HG03135 (cell line): Measurements from ENCODE around the gene CALHM3.
A peak's percentile ranks its signal among the peaks of the same experiment; 100 is the strongest.
"Not testable (repeated sequence)": the region's sequence is repeated elsewhere in the genome, so short reads cannot be mapped to it uniquely, and the experiment has no call there.

Source experiments
- ATAC-seq: cut with Tn5 transposase; IDR thresholded peaks from one replicate; pipeline ENCODE4 v1.9.1; 2021; ENCODE audit warnings: mild to moderate bottlenecking, moderate library complexity; ENCODE audit not compliant: unreplicated experiment

The CALHM3 gene

DNA sequence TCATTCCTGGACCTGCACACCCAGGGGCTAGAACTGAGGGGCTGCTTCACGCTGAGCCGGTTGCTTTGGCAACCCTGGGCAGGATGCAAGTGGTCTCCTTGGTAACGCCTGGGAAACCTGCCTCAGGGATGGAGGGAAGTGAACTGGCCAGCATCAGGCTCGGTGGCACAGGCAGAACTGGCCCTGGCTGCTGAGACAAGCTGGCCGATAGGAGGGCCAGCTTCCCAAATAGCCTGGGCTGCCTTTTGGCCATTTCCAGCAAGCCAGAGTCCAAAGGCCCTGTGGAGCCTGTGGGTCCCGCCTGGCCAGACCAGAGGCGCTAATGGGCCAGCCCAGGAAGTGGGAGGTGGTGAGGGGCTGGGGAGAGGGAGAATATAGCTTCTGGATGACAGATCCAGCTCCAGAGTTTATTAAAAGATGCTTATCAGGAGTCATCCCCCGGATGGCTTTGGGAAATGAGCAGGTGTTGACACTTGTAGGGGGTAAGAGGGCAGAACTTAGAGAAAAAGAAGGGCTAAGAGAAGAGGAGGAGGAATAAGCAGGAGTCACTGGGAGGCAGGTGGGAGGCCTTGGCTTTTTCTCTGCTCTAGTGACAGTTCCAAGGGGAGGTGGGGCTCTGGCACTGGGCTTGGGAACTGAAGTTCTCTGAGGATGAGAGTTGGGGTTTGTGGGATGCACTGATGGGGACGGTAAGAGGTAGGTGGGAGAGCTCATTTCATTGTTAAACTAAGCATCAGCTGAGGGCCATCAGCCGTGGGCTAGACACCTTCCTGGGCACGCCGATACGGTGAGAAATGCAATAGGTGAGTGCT lies 24.0 kb upstream of the CALHM3 start:
- ATAC-seq, result no peak

DNA sequence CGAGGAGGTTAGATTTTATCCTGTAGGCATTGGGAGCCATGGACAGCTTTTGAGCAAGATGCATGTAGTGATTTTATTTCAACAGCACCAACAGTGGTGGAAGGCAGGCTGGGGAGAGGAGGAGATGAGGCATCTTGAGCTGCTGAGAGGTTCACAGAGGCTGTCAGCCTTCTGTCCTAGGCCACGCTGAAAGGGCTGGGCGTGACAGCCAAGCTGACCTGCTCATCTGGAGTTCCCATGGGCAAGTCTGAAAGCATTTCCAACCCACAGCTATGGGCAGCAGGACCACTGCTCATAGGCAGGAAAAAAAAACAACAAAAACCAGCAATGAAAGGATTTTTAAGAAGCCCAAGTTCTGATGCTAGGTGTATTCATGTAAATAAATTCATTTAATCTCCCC lies 22.1 kb upstream of the CALHM3 start:
- no peak for ATAC-seq

DNA sequence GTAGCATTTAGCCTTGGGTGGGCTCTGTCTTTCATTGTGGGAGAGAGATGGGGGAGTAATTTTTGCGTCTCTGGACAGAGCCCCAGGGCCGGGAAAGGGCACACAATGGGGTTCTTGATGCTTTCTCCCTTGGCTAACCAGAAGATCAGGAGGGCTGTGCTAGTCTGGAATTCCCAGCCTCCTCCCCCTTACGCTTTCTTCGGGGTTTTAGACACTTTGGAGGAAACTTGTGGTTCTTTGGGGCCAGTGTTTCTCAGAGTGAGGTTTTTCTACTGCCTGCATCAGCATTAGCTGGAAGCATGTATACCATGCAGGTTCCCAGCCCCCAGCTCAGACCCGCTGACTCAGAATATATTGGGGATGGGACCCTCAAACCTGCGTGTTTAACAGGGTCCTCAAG lies 21.4 kb upstream of the CALHM3 start:
- ATAC-seq, result no peak

DNA sequence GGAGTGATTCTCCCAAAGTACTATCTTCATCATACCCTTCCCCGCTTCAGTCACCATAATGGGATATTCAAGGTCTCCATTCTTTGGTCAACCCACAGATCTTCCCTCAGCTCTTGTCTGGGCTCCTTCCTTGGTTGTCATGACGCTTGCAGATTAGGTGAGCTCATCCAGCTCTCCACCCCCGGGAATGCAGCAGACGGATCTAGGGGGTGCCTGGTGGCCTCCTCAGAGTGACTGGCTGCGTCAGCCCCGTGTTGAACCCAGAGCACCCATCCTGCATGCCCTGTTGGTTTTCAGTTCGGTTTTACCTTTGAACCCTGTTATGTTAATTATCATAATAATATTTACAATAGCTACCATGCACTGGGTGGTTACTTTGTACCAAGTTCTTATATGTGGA lies 20.8 kb upstream of the CALHM3 start:
- ATAC-seq, result no peak

DNA sequence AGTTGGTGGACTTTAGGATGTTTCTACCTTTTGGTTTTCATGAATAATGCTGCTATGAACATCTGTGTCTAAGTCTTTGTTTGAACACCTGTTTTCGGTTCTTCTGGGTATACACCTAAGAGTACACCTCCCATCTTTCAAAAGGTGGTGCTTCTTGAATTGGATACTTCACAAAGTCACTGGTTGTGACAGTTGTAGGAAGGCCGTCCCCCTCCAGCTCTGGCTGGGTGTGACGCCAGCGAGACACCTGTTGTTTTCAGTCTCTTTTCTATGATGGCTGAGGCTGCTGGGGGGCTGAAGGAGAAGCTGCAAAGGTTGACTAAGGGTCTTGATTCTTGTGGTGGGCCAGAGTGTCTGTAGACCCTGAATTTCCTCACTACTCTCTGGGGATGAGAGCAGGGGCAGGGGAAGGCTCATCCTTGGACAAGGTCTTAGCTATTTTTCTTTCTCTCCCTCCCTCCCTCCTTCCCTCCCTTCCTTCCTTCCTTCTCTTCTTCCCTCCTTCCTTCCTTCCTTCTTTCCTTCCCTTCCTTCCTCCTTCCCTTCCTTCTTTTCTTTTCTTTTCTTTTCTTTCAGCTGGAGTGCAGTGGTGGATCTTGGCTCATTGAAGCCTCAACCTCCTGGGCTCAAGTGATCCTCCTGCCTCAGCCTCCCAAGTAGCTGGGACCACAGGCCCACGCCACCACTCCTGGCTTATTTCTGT lies 20.0 kb upstream of the CALHM3 start:
- no peak for ATAC-seq

DNA sequence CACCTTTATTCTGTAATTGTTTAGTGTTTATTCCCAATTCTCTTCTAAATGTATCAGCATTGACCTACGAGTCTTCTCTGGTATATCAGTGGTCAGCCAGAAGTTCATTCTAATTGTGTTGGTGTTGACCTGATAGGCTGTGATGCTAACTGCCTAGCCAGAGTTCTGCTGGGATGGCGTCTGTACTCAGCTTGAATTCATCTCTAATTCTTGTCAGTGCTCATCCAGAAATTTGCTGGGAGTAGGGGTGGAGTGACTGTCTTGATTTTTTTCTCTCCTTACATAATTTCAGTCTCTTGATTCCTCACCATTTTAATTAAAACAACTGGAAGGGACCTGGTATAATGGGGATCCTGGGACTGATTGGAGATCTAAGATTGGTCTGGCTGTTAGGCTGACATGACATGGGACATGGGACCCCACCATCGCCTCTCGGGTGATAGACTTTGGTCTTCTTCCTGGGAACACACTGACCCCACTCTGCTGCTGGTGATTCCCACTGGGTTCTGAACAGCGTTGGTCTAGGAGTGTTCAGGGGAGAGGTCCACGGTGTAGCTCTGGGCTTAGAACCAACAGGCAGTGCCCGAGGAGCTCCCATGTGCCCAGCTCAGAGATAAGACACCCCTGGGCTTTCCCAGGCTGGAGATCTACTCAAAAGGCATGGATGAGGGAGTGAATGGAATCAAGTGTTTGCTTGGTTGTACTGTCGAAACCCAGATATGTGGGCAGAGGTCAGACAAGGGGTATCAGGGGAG lies 18.3 kb upstream of the CALHM3 start:
- no peak for ATAC-seq

DNA sequence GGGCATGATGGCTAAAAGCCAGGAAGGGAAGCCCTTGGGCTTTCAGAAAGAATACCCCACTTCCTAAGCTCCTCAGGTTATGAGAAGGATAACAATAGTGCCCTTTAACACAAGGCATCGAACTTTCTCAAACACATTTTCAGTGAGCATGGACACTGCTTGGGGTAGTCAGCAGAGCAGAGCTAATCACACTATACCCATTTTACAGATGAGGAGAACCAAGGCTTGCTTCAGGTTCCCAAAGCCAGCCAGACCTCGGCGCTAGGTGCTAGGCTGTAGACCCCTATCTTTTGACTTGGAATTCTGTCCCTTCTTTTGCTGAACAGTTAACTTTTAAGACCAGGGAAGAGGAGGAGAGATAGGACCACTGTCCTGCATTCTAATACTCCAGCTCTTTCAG lies 16.3 kb upstream of the CALHM3 start:
- no peak for ATAC-seq

DNA sequence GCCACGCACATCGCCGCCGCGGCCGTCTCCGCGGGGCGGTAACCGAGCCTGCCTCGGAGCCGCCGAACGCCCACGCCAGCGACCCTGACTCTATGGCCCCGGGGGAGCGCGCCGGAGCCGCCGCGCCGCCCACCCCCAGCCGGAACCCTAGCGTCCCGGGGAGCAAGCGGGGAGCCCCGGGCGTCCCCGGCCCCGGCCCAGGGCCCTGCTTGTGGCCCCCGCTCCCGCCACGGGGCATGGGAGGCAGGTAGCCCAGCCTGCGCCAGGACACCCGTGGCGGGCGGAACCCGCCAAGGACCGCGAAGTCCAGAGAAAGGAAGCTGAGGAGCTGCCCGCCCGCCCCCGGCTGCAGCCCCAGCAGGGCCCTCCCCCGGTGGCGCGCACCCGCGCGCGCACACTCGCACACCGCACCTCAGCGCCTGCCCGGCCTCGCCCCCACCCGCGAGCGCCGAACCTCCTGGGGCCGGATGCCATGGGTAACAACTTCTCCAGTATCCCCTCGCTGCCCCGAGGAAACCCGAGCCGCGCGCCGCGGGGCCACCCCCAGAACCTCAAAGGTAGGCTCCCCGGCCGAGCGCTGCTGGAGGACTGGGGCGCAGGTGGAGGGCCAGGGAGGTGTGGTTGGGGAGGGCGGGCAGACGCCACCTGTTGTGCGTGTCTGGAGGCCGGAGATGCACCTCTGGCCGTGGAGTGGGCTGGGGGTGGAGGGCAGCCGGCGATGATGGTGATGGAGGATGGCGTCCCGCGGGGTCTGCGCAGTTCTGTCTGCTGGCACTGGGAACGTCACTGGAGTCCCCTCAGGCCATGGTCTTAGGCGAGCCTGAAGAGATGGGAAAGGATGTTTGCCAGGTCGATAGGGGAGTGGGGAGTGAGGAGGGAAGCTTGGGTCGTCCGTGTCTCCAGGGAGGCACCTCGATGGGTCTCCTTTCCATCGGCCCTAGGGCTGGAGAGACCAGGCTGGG lies 15.2 kb upstream of the CALHM3 start:
- no peak for ATAC-seq

DNA sequence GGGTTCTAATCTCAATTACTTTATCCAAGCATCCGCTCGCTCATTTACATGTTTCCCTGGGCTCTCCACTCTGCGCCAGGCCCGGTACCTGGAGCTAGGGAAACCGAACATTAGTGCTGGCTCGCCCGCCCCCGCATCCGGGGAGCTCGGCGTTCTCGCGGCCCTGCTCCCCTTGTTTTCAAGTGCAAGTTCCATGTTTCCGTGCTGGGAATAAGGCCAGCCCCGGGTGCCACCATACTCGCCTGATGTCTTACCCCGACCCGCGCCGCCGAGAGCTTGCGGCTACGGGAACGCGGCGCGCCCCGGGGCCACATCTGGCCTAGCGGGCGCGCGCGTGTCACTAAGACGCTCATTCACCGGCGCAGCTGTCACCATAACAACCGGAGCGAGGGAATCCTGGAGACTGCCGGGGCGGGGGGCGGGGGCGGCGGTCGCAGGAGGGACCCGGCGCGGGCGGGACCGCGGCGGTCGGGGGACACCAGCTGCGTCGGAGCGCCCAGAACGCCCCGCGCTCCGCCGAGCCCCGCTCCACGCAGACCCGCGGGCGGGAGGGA lies 14.4 kb upstream of the CALHM3 start, which contains the start of gene NEURL1:
TSS of gene NEURL1 (plus strand) at position 344 of the 554 bp plus-strand sequence. CDS start 683 bp downstream, outside the sequence.
- no peak for ATAC-seq

DNA sequence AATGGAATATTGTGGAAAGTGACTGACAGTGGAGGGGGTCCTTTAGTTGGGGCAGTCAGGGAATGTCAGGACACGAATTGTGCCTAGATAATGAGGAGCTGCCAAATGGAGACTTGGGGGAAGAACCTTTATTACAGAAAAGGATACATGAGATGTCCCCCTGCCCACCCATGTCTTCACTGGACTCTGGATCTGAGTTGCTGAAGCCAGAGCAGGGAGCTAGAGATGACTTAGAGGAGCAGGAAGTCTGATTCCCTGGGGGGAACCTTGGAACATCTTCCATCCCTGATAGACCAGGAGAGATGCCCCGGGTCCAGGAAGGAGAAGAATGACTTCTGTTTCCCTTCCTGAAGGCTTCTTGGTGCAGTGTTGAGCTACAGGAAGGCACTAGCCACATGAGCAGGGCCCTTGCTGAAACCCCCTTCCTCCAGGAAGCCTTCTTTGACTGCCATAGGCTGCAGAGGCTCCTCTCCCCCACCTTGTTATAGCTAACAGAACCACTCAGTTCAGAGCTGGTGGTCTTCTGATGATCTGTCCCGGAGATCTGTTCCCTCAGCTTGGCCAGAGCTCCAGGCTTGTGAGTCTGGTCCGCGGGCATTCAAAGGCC lies 13.7 kb upstream of the CALHM3 start:
- no peak for ATAC-seq

DNA sequence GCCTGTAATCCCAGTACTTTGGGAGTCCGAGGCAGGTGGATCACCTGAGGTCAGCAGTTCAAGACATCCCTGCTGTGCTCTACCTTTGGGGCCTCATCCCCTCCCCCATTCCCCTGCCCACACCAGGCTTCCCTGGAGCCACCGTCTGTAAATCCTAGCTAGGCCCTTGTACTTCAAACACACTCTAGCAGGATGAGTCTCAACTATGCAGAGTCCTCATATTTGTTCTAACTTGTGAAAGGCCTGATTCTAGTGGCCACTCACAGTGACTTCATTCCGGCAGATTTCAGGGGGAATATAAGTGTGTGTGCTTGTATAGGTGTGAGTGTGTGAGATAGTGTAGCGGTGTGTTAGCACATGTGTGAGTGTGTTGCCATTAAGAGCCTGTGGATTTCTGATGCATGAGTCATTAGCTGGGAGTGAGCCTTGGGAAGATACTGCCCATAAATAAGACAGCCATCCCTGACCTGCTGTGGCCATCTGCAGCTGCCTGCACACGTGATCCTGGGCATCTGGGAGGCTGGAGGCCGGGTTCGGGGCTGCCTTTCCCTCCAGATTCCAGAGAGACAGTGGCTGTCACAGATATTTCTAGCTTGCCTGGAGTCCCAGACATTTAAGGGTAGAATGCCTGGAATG lies 12.8 kb upstream of the CALHM3 start:
- no peak for ATAC-seq

DNA sequence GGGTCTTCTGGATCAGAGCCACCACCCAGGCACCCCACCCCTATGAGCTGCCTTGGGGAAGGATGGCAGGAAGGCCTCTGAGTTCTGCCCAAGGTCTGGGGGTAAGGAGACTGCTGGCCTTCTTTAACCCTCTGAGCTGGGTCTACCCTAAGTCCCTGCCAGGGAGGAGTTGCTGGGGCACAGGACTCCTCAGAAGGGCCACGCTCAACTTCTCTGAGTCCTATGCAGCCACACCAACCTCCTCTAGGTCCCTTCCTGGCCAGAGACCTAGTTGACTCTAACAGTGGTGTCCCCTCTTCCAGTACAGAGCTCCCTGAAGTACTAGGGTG lies 11.9 kb upstream of the CALHM3 start:
- peak; percentile 21 for ATAC-seq

DNA sequence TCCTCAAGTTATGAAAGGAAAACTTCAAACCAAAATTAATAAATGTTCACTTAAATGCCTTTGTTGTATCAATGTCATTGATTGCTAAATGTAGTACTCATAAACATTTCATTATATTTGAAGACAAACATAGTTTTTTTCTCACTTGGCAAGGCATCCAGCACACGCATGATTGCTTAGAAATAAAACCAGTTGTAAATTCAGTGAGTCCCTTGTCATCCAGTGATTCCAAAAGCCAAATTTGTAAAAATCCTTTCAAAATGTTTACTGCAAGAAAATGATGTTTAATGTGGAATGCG lies 8.3 kb upstream of the CALHM3 start:
- ATAC-seq, result no peak

DNA sequence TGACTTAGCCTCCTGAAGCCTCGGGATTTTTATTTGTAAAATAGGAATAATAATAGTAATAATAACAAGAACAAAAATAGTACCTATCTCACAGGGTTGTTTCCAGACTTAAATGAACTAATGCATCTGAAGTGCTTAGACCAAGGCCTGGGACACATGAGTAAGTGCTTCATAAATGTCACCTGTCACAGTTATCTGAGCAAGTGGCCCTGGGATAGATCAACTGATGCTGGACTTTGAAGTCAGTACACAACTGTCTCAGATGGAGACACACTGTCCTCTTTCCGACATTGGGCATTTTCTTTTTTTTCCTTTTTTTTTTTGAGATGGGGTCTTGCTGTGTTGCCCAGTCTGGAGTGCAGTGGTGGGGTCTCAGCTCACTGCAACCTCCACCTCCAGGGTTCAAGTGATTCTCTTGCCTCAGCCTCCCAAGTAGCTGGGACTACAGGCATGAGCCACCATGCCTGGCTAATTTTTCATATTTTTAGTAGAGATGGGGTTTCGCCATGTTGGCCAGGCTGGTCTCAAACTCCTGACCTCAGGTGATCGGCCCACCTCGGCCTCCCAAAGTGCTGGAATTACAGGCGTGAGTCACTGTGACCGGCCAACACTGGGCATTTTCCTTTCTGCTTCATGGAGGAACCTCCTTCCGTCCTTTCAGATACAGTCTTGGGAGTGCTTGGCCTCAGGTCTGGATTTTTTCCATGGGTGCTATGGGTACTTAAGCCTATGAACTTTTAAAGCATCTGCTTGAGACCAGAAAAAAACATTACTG lies 7.8 kb upstream of the CALHM3 start:
- ATAC-seq, result not testable (repeated sequence)

DNA sequence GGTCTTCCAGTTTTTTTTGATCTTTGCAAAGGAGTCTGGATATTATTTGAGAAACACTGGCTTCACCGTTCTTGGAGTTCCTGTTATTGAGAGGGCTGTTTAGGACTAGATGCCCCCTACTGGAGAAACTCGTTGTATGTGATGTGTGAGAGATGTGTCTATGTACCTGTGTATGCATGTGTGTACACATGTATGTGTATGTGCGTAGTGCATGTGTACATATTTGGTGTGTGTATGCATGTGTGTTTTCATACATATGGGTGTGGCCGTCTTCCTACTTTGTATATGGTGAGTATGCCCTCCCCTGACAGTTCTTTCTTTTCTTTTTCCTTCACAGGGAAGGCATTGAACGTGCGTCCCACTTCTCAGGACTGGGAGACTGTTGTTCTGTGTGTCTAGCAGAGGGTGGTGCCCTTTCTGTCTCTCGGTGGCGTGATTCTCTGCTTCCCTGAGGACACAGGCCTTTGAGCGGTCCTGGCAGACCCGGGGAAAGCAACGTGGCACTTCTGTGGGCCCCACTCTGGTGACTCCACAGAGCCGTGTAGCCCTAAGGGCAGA lies 3.0 kb upstream of the CALHM3 start:
- ATAC-seq, result no peak

DNA sequence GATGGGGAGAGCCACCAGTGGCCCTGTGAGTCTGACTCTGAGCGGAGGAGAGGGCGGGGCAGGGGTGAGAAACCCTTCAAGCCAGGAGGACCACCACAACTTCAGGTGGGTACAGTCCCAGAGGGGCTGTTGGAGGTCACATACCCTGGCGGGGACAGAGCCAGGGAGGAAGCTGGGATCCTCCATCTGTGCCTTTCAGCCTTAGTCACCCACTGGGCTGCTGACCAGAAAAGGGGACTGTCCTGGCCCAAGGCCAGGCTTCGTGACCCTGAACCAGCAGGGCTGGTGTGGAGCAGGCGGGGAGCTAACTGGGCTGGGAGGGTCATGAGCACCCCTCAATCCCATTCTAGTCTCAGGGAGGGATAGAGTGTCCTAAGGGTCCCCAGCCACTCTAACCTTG lies 1.5 kb upstream of the CALHM3 start:
- ATAC-seq, result no peak

DNA sequence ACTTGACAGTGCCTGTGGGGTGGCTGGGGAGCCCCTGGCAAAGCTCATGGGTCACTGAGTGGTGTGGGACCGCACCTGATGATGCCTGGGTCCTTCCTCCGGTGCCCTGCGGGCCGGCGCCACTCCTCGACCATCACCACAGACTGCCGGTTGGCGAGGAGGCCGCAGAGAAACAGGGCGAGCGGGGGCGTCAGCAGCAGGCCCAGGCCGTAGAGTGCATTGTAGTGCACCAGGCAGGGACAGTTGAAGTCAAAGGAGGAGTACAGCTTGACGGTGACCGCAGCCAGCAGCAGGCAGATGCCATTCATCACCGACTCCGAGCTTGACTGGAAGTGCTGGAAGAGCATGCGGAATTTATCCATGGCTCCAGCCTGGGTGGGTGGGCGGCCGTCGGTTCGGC lies 369 bp downstream of the CALHM3 start:
- ATAC-seq, result no peak

DNA sequence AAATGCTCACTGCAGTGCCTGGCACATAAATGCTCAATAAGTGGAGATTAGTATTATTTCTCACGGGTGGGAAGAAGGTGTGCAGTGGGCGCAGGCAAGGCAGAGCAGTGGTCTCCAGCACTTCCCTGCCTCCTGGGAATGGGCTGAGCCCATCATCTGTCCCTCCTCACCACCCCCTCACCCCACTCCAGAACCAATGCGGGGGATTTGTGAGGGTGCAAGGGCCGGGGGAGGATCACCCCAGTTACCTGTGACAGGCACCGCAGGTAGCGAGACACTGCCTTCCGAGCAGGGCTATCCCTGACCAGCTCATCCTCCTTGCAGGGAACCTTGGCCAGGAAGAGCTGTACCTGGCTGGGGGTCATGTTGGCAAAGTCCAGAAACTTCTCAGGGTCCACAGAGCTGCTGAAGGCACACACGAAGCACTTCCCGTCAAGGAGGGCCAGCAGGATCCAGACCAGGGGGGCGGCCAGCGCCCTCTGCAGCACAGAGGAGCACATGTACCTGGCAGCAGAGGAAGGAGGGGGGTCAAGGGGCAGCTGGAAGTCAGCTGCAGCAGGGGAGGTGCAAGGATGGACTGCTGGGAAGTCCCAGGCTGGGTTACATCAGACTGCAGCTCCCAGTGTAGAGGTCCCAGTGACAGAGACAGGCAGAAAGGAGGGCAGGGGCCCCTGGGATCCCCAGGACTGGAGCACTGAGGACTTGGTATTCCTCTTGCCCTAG lies 2.8 kb downstream of the CALHM3 start:
- peak; percentile 37 for ATAC-seq
